K562 (cell line): Measurements from ENCODE around the gene PCOLCE2.

Source experiments
- ARID4B ChIP-seq: sonication (generic); formaldehyde crosslinking; IDR thresholded peaks from 2 replicates; pipeline ENCODE4 v1.8.0; 2022; ENCODE audit warnings: mild to moderate bottlenecking, missing genetic modification reagents
- CBX1 ChIP-seq: sonication (generic); IDR thresholded peaks from 2 replicates; pipeline ENCODE4 v1.6.1; 2016; ENCODE audit warnings: antibody characterized with exemption, low read depth, mild to moderate bottlenecking
- CTBP1 ChIP-seq: fragments of 450-650 bp; IDR thresholded peaks from 2 replicates; pipeline ENCODE4 v1.6.1; 2016; ENCODE audit warnings: borderline replicate concordance
- CTCF ChIP-seq, 3 experiments: IDR thresholded peaks in 2 of 3; conservative IDR thresholded peaks in 1 of 3; 2 replicates each; pipeline ENCODE4 v1.5.1; 2011 to 2012; ENCODE audit warnings: low read length in 3 of 3, mild to moderate bottlenecking in 3 of 3, control low read depth in 2 of 3, improper control_type of control experiment in 1 of 3, inconsistent platforms in 1 of 3, low read depth in 1 of 3, mixed read lengths in 1 of 3, moderate library complexity in 1 of 3; ENCODE audit not compliant: insufficient read depth in 2 of 3
- ELK1 ChIP-seq: sonication (generic); formaldehyde crosslinking; IDR thresholded peaks from 2 replicates; pipeline ENCODE4 v1.8.1; 2022; ENCODE audit warnings: missing genetic modification reagents
- GATAD2B ChIP-seq: fragments of 450-650 bp; IDR thresholded peaks from 2 replicates; pipeline ENCODE4 v1.6.1; 2017; ENCODE audit warnings: mild to moderate bottlenecking, borderline replicate concordance
- HNRNPUL1 ChIP-seq: fragments of 200-400 bp; formaldehyde crosslinking; IDR thresholded peaks from 2 replicates; pipeline ENCODE4 v1.6.1; 2017; ENCODE audit warnings: low read length
- NBN ChIP-seq: fragments of 450-650 bp; IDR thresholded peaks from 2 replicates; pipeline ENCODE4 v1.6.1; 2016; ENCODE audit warnings: low read depth, mild to moderate bottlenecking
- SIN3A ChIP-seq, 2 experiments: fragments of 150-350 bp in 1 of 2; IDR thresholded peaks; 2 replicates each; pipeline ENCODE4 v1.6.1; 2011 to 2016; ENCODE audit warnings: borderline replicate concordance in 2 of 2, low read depth in 2 of 2, low read length in 2 of 2, mild to moderate bottlenecking in 2 of 2, moderate library complexity in 2 of 2; ENCODE audit not compliant: control insufficient read depth in 1 of 2
- SIRT6 ChIP-seq: IDR thresholded peaks from one replicate; pipeline ENCODE4 v1.6.1; 2012; ENCODE audit warnings: low read depth, mild to moderate bottlenecking, control low read depth, inconsistent platforms, low read length, moderate library complexity
- ZNF740 ChIP-seq, 3 experiments: fragments of 200-800 bp in 1 of 3; sonication (Bioruptor generic) in 1 of 3; sonication (generic) in 1 of 3; formaldehyde crosslinking in 1 of 3; IDR thresholded peaks; 2 replicates each; pipeline versions ENCODE4 v1.6.1 to v1.8.0; 2016 to 2022; ENCODE audit warnings: mild to moderate bottlenecking in 2 of 3, missing compliant biosample characterization in 2 of 3, missing genetic modification characterization in 2 of 3, missing genetic modification reagents in 1 of 3
- TF ChIP-seq, protein P1 (sequence below): fragments of 250-450 bp; sonication (Bioruptor Pico); IDR thresholded peaks from 2 replicates; pipeline ENCODE4 v1.8.0; 2022; ENCODE audit warnings: moderate library complexity, mild to moderate bottlenecking, inconsistent platforms

DNA sequence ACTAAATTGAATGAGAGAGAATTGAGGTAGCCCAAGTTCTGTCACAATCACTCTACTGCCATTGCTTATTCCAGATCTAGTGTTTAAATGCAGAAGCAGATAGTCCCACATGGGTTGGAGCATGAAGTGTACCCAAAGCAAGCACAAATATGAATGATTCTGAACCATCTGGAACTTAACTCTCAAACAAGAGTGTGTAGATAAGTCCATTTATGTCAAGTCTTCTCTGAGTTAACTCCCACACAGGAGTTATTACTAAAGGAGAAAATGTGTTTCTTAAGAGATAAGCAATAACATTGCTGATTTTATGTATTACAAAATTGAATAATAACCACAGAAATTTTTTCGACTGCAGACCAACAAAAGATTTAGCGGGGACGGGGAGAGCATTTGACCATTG is 41.0 kb upstream of the PCOLCE2 start:
- no peak for TF ChIP-seq SIRT6
- no peak for TF ChIP-seq HNRNPUL1
- TF ChIP-seq NBN, result 0 out of 2 replicates have a peak, but pooled peaks have one; percentile 32
- no peak for TF ChIP-seq CTCF (IDR thresholded peaks at IDR 0.05 in 2 of 3, conservative IDR thresholded peaks at IDR 0.05 in 1 of 3; ENCODE audit: insufficient read depth in 2 of 3, low read depth in 1 of 3, low read length in 3 of 3)
- TF ChIP-seq ELK1 (CRISPR knock-in tag), result no peak
- TF ChIP-seq ARID4B, result no peak
- peak; percentile 62; the same call in 1 of the 2 replicates for TF ChIP-seq GATAD2B
- TF ChIP-seq, protein P1, sequence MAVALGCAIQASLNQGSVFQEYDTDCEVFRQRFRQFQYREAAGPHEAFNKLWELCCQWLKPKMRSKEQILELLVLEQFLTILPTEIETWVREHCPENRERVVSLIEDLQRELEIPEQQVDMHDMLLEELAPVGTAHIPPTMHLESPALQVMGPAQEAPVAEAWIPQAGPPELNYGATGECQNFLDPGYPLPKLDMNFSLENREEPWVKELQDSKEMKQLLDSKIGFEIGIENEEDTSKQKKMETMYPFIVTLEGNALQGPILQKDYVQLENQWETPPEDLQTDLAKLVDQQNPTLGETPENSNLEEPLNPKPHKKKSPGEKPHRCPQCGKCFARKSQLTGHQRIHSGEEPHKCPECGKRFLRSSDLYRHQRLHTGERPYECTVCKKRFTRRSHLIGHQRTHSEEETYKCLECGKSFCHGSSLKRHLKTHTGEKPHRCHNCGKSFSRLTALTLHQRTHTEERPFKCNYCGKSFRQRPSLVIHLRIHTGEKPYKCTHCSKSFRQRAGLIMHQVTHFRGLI (CRISPR knock-in tag), result no peak
- TF ChIP-seq CTBP1, result no peak
- TF ChIP-seq SIN3A (IDR thresholded peaks at IDR 0.05; ENCODE audit: borderline replicate concordance in 2 of 2, control insufficient read depth in 1 of 2, low read depth in 2 of 2, low read length in 2 of 2), result no peak
- TF ChIP-seq CBX1, result no peak
- TF ChIP-seq ZNF740 (CRISPR knock-in tag; IDR thresholded peaks at IDR 0.05), result no peak
- TF ChIP-seq ZNF740 (tag; IDR thresholded peaks at IDR 0.05), result no peak
